GM15510 (cell line): ENCODE measurements around the gene DDC.

Experiments used
- POLR2A ChIP-seq: IDR thresholded peaks from 3 replicates; pipeline ENCODE4 v1.6.1; 2011; ENCODE audit warnings: borderline replicate concordance; ENCODE audit not compliant: insufficient read length; ENCODE audit errors: extremely low read depth

The DDC gene

GRCh38 chr7:50466815-50467585, 98.2 kb downstream of the DDC start:
- TF ChIP-seq POLR2A: no peak

- no peak for TF ChIP-seq POLR2A
These were observed 102.2 kb downstream of the DDC start for GRCh38 chr7:50463035-50463434.

- TF ChIP-seq POLR2A: no peak
These were observed 102.8 kb downstream of the DDC start for GRCh38 chr7:50462361-50462760.

GRCh38 chr7:50461695-50462094, 103.5 kb downstream of the DDC start:
- no peak for TF ChIP-seq POLR2A

- TF ChIP-seq POLR2A: no peak
These were observed 108.7 kb downstream of the DDC start for GRCh38 chr7:50456371-50457123.

GRCh38 chr7:50455658-50456057, 109.5 kb downstream of the DDC start:
- no peak for TF ChIP-seq POLR2A

GRCh38 chr7:50454968-50455367, 110.2 kb downstream of the DDC start:
- no peak for TF ChIP-seq POLR2A

- TF ChIP-seq POLR2A: no peak
These were observed 114.6 kb downstream of the DDC start for GRCh38 chr7:50450590-50451032.

- TF ChIP-seq POLR2A: peak; percentile 91
These were observed 115.2 kb downstream of the DDC start, which contains the start of gene FIGNL1 for GRCh38 chr7:50449881-50450589. Gene FIGNL1, minus strand, starts transcription at chr7:50450350. Its CDS starts 3,063 bp downstream, at chr7:50447287.

GRCh38 chr7:50449501-50449880, 115.7 kb downstream of the DDC start:
- no peak for TF ChIP-seq POLR2A

GRCh38 chr7:50448823-50449222, 116.4 kb downstream of the DDC start:
- no peak for TF ChIP-seq POLR2A

GRCh38 chr7:50446542-50446960, 118.7 kb downstream of the DDC start:
- TF ChIP-seq POLR2A: no peak

- no peak for TF ChIP-seq POLR2A
These were observed 128.9 kb downstream of the DDC start for GRCh38 chr7:50436133-50436806.

- TF ChIP-seq POLR2A: no peak
These were observed 133.4 kb downstream of the DDC start for GRCh38 chr7:50431722-50432305.
